GM18511 (cell line): ENCODE data around the gene PCYT1A.
"Not testable (repeated sequence)": the region's sequence is repeated elsewhere in the genome, so short reads cannot be mapped to it uniquely, and the experiment has no call there.

Experiments
- ATAC-seq: cut with Tn5 transposase; IDR thresholded peaks from one replicate; pipeline ENCODE4 v1.9.1; 2021; ENCODE audit warnings: mild to moderate bottlenecking, moderate library complexity; ENCODE audit not compliant: unreplicated experiment

PCYT1A gene

DNA sequence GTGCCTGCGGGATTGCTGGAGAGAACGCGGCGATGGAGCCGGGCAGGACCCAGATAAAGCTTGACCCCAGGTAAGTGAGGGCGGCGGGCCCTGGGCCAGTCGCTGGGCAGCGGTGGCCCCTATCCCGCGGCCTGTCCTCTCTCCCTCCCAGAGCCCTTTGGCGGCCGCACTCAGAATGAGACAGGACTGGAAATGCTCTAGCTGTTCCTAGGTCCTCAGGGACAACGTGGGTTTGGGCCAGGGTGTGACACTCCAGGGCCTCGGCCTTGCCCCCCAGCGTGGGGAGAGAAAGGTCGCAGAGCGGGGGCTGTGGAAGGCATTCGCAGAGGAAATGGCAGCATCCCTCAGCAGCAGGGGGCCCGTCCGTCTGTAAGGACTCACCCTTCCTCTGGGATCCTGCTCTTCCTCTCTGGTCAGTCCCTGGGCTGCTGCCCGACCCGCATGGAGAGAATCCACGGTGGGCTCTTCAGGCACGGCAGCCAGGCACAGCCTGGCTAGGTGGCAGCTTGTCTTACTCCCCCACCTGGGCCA, 70.8 kb downstream of the PCYT1A start:
- ATAC-seq, result no peak

GRCh38 chr3:196216089-196216564, 71.4 kb downstream of the PCYT1A start, which contains the start of gene SLC51A:
Gene SLC51A, plus strand, starts transcription at chr3:196216534. Its CDS starts 179 bp downstream, at chr3:196216713.
- no peak for ATAC-seq

DNA sequence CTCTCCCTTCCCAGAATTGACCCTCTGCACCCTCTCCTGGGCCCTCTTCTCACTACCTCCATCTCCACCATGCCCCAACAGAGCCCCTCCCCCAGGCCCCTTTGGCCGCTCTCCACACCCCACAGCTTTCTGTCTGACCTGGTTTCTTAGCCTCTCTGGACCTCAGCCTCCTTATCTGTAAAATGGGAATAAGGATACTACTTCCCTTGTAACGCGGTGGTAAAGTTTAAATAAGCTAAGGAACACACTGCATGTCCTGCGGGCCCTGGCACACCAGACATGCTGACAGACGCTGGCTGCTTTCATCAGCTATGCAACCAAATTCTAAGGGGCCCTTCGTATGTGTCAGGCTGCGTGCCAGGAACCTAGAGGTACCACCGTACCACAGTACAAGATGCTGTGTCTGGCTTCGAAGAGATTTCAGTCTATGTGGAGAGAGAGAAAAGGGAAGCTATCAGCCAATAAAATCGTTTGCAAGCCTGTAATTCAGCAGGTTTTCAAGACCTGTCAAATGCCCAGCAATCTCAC, 72.0 kb downstream of the PCYT1A start:
- no peak for ATAC-seq

GRCh38 chr3:196214783-196215441, 72.6 kb downstream of the PCYT1A start:
- ATAC-seq, result no peak

DNA sequence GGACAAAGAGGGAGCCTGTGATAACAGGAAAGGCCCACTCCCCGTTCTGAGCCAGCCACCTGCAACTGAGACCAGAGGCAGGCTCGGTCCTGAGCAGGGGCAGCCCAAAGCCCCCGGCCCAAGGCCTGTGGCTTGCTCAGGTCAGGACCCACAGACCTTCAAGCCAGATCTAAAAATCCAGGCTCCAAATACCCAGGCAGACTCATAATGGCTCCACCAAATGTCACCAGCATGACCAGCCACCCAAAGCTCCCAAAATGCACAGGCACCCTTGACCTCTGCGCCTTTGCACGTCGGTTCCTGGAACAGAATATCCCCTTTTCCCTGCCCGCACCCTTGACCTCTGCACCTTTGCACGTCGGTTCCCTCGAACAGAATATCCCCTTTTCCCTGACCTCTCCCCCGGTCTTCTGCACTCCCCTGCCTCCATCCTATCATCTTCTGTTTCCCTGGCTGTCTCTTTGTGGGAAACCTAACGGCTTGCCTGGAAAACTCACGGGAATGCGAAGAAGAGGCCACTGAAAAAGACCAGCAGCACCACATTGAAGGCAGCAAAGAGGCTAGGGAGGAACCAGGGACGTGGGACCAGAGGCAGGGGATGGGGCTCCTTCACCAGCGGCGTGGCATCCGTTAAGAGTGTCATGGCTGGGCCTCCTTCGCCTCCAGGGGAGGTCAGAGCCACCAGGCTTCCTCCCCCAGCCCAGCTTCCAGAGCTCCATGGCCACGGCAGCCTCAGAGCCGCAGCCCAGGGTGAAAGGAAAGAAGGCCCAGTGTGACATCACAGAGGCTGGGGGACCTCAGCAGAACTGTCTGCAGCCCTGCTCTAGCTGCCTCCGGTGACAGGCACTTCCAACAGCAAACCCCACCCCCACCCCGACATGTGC, 76.6 kb downstream of the PCYT1A start, which contains the start of gene ZDHHC19:
Gene ZDHHC19, minus strand, starts transcription at position 728 of the 884 bp plus-strand sequence. Its CDS starts 85 bp downstream, at position 643.
- no peak for ATAC-seq

GRCh38 chr3:196209944-196210672, 77.4 kb downstream of the PCYT1A start:
- not testable (repeated sequence) for ATAC-seq

GRCh38 chr3:196208942-196209695, 78.4 kb downstream of the PCYT1A start:
- no peak for ATAC-seq

GRCh38 chr3:196207833-196208607, 79.5 kb downstream of the PCYT1A start:
- no peak for ATAC-seq

GRCh38 chr3:196207159-196207832, 80.2 kb downstream of the PCYT1A start:
- ATAC-seq, result no peak

DNA sequence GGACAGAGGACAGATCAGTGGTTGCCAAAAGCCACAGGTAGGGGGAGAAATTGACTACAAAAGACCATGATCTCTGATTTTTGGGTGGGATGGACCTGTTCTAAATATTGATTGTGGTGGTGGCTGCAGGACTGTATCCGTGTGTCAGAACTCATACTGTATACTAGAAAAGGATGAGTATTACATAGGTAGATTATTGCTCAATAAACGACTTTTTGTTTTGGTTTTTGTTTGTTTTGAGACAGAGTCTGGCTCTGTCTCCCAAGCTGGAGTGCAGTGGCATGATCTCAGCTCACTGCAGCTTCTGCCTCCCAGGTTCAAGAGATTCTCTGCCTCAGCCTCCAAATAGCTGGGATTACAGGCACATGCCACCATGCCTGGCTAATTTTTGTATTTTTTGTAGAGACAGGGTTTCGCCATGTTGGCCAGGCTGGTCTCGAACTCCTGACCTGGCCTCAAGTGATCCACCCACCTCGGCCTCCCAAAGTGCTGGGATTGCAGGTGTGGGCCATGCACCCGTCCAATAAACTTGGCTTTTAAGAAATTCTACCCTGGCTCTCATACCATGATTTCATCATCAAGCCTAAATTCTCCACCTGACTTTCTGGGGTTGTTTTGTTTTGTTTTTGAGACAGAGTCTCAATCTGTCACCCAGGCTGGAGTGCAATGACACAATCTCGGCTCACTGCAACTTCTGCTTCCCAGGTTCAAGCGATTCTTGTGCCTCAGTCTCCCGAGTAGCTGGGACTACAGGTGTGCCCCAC, 81.9 kb downstream of the PCYT1A start:
- not testable (repeated sequence) for ATAC-seq

- no peak for ATAC-seq
Measured at GRCh38 chr3:196203846-196204245, 83.7 kb downstream of the PCYT1A start.

GRCh38 chr3:196202516-196202970, 85.0 kb downstream of the PCYT1A start:
- ATAC-seq, result no peak

DNA sequence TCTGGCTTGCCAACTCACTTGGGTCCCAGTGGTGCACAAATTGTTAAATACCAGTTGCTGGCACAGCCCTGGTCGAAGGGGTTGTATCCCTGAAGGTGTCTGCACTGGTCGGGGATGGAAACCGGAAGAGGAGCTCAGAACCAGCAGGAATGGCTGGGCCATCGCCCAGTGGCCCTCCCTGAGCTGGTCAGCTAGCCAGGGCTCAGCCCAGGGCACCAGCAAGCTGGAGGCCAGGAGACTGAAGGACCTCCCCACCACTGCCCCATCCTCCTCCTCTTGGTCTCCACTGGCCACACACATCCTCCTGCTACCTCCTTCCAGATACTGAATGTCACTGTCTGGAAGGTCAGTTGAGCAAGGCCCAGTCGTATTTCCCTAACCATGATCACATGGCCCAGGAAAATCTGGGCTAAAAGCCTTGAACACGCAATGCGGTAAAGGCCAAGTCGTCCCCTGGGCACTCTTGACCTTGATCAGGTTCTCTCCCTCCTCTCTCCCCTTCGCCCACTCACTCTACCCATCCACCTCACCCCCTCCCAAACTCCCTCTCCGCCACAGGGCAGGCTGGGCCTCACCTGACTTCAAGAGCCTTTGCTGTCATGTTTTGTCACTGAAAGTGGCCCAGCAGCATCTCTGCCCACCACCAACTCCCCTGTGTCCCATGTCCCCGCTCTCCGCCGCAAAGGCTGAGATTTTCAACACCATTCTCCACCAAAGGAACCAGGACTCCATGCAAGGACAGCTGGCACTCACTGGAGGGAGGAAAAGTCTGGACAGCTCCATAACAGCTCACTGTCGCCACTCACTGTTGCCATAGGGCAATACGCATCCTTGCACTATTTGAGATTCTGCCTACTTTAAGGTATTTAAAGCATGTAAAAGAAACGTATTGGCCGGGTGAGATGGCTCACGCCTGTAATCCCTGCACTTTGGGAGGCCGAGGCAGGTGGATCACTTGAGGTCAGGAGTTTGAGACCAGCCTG, 88.5 kb downstream of the PCYT1A start:
- ATAC-seq, result no peak

DNA sequence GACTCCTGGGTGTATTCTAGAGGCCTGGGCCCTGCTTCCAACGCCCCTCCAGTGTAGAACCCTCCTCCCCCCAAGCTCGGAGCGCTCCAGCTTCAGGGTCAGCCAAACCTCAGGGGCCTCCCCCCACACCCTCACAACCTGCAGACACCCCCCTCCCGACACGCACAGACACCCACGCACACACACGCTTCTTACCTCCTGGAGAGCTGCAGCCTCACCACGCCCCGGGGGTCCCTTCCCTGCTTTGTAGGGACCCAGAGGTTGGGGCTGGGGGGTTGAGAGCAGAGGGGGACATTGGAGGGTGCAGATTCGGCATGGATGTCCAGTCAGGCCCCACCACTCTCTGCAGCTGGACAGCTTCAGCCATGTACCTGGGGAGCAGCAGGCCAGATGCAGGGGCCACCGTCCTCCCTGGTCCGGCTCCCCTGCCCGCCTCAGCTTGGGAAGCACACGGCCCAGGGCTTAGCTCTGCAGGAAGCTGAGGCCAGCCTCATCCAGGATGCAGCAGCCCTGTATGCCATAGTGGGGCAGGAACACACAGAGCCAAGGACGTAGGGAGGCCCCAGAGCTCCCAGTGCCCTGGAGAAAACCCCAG, 89.3 kb downstream of the PCYT1A start:
- ATAC-seq, result no peak

- ATAC-seq, result no peak
Measured at GRCh38 chr3:196197524-196197923, 90.0 kb downstream of the PCYT1A start.

DNA sequence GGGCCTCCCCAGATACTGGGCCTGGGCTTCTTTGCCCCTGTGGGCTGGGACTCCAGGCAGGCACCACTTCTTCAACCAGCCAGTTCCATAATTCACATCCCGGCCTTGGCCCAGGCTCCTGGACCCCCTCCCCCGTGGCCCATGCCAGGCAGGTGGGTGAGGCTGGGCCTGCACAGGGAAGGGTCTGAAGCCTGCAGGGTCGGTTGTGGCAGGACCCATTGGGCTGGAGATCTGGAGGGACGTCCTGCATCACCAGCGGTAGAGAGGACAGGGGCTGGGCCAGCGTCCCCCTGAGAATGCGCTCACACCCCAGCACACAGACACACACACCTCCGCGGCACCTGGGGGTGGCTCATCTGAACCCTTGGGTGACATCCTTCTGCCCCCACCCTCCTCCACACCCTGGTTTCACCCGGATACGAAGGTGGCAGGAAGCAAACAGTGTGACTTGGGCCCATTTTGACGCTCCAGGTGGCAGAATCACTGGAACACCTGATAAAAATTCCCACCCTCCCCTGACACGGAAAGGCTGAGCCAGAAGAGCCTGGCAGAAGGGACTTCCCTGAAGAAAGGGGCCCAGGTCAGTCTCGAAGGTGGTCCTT, 91.8 kb downstream of the PCYT1A start:
- ATAC-seq, result no peak
